ENCODE data around the gene ARL15. TPM values are rescaled to one million over a fixed set of nuclear protein-coding genes. Genes with fewer than 3 reads are reported as not detected.

Gene ARL15
- total RNA-seq, 1 donor, result 28.1 TPM

DNA sequence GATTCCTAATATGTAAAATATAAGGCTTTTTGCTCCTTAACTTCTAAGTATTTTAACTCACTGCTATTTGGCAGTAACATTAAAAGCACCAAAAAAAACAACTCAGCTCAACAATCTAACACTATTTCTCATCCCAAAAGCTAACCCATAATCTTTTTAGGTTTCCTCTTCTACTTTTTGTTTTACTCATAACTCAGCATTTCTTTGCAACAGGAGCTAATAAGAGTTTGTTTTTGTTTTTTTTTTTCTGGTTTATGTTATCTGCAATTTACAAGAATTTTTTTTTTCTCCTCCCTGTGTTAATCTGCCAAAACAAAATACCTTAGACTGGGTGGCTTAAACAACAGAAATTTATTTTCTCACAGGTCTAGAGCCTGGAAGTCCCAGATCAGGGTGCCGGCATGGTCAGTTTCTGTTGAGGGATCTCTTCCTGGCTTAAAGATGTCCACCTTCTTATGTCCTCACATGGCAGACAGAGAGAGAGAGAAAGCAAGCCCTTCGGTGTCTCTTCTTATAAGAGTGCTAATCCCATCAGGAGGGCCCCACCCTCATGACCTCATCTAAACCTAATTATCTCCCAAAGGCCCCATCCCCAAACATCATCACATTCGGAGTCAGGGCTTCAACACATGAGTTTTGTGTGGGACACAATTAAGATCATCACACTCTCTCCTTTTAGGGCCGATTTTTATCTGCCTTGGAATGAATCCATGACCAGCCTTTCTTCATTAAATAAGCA is 31.2 kb downstream of the ARL15 start:
- H3K4me3 ChIP-seq (ENCODE audit: low read depth, low read length), result no peak overlapping the region
- DNase-seq (ENCODE audit: low read depth), result peak; percentile 20
- TF ChIP-seq, protein P1, sequence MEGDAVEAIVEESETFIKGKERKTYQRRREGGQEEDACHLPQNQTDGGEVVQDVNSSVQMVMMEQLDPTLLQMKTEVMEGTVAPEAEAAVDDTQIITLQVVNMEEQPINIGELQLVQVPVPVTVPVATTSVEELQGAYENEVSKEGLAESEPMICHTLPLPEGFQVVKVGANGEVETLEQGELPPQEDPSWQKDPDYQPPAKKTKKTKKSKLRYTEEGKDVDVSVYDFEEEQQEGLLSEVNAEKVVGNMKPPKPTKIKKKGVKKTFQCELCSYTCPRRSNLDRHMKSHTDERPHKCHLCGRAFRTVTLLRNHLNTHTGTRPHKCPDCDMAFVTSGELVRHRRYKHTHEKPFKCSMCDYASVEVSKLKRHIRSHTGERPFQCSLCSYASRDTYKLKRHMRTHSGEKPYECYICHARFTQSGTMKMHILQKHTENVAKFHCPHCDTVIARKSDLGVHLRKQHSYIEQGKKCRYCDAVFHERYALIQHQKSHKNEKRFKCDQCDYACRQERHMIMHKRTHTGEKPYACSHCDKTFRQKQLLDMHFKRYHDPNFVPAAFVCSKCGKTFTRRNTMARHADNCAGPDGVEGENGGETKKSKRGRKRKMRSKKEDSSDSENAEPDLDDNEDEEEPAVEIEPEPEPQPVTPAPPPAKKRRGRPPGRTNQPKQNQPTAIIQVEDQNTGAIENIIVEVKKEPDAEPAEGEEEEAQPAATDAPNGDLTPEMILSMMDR (IDR thresholded peaks at IDR 0.05; ENCODE audit: insufficient read depth, low read depth, low read length), result no peak

DNA sequence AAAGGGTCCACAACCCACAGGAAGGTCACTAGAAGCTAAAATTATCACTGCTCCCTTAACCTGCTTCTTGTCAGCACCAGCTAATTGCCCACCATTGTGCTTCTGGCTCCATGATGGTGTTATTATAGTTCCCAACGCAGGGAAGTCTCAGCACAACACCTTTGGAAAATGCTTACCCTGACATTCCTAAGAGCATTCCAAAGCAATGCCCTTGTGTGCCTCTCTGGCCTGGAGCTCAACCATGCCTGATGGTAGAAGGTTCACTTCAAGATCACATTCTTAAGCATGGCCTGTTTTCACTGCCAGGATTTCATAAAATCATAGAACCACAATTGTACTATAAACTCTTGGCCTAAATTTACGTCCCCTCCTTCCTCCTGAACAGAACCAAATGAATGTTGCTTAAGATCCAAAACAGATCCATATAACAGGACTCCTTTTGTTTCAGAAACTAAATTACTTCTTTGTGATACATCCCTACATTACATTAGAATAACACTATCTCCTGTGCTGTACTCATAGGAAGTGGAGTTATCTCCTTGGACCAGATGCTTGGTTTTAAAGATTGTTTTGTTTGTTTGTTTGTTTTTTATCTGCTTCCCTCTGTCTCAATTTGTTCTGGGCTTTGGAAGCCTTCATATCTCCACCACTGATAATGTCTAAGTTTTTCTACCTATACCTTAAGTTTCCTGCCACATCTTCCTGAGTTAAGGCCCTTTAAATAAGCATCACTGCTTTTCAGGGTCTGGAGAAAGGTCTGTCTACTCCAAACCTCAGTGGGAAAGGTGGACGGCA is 32.1 kb downstream of the ARL15 start:
- H3K4me3 ChIP-seq (ENCODE audit: low read depth, low read length), result no peak overlapping the region
- TF ChIP-seq, protein P1 (IDR thresholded peaks at IDR 0.05; ENCODE audit: insufficient read depth, low read depth, low read length), result no peak
- DNase-seq (ENCODE audit: low read depth), result no peak

DNA sequence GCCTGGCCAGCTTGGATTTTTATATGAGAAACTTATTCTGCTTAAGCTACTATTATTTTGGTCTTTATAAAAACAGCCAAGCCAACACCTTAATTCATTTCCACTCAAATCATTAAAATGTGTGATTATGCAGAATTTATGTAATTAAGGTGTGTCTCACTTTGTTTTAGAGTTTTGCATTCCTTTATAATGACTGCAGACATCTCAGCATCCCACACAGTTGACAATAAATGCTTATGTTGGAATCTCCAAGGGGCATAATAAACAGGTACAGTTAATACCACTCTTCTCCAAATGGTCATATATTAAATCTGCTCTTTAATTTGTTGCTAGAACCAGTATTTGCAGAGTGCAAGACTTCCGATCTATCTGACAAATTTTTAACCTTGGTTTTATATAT is 34.3 kb downstream of the ARL15 start:
- H3K4me3 ChIP-seq (ENCODE audit: low read depth, low read length), result no peak overlapping the region
- no peak for DNase-seq (ENCODE audit: low read depth)
- TF ChIP-seq, protein P1 (IDR thresholded peaks at IDR 0.05; ENCODE audit: insufficient read depth, low read depth, low read length), result no peak

DNA sequence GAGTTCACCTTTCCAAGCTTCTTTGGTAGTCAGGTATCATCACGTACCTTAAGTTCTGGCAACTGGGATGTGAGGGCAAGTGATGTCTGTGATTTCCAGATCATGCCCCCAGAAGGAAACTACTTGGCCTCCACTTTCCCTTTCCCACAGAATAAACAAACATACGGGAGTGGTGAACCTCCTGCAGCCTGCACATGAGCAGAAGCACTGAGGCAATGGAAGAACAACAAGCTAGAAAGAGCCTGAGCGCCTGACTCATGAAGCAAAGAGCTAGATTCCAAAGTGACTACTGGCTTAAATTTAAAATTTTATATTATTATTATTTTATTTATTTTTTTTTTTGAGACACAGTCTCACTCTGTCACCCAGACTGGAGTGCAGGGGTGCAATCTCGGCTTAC is 35.0 kb downstream of the ARL15 start:
- TF ChIP-seq, protein P1 (IDR thresholded peaks at IDR 0.05; ENCODE audit: insufficient read depth, low read depth, low read length), result no peak
- no peak for DNase-seq (ENCODE audit: low read depth)
- H3K4me3 ChIP-seq (ENCODE audit: low read depth, low read length), result no peak overlapping the region

DNA sequence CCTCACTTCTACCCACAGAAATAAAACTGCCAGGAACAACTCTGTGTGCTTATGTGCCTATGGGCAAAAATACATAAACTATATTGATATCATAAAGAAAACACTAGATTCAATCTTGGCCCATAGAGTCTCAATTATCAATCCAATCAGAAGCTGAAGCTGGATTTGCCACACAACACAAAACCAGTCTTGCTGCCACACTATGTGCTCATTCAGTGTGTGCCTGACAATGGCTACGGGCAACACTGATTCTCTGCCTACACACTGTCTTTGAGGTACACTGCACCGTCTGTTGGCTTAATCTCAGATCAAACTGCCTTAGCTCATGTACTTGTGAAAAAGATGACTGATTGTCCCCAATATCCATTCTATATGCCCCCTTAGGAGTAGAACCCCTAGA is 35.4 kb downstream of the ARL15 start:
- no peak overlapping the region for H3K4me3 ChIP-seq (ENCODE audit: low read depth, low read length)
- TF ChIP-seq, protein P1 (IDR thresholded peaks at IDR 0.05; ENCODE audit: insufficient read depth, low read depth, low read length), result no peak
- no peak for DNase-seq (ENCODE audit: low read depth)

DNA sequence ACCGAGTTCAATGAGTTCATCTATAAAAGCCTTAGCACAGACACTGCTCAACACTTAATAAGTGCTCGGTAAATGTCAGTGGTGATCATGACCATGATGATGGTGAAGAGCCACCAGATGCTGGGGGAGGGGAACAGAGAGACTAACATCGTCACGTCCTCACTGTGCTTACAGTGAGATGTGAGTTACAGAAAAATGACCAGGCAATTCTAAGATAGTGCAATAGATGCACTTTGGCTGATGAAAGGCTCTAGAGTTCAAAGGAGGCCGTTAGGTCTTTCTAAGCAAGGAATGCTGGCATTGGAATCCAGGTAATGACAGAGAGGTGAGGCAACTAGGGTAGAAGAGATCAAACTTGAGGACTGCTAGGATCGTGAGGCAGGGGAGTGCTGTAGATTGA is 36.7 kb downstream of the ARL15 start:
- DNase-seq (ENCODE audit: low read depth), result no peak
- H3K4me3 ChIP-seq (ENCODE audit: low read depth, low read length), result no peak overlapping the region

More for the DNA sequence above, 36.7 kb downstream of the ARL15 start:
- TF ChIP-seq, protein P1 (IDR thresholded peaks at IDR 0.05; ENCODE audit: insufficient read depth, low read depth, low read length), result no peak

Measured in fibroblast of villous mesenchyme (primary cell).